Large intestine (tissue), 3 donors: ENCODE results near the gene ADGRB3. TPM values are rescaled to one million over a fixed set of nuclear protein-coding genes. Genes with fewer than 3 reads are reported as not detected.
"Not testable (repeated sequence)": the region's sequence is repeated elsewhere in the genome, so short reads cannot be mapped to it uniquely, and the experiment has no call there.

Experiments
- DNase-seq, 2 donors: peaks; one replicate each; pipeline versions ENCODE4 v3.0.0 to v3.0.0-alpha.2; 2013
- H3K27ac ChIP-seq: one replicate; pipeline ENCODE4 v1.5.1; 2013; ENCODE audit warnings: low read length
- H3K27me3 ChIP-seq: 2 replicates; pipeline ENCODE4 v1.6.1; 2013; ENCODE audit warnings: low read length; ENCODE audit not compliant: control insufficient read depth, insufficient read depth
- H3K36me3 ChIP-seq: 2 replicates; pipeline ENCODE4 v1.6.1; 2013; ENCODE audit warnings: low read length; ENCODE audit not compliant: control insufficient read depth, insufficient read depth
- H3K4me1 ChIP-seq: one replicate; pipeline ENCODE4 v1.6.1; 2013; ENCODE audit warnings: low read length; ENCODE audit not compliant: control insufficient read depth, insufficient read depth
- H3K4me3 ChIP-seq: one replicate; pipeline ENCODE4 v1.5.1; 2013; ENCODE audit warnings: low read length
- H3K9me3 ChIP-seq: one replicate; pipeline ENCODE4 v1.6.1; 2013; ENCODE audit warnings: mild to moderate bottlenecking, low read depth, low read length, moderate library complexity; ENCODE audit not compliant: control insufficient read depth
- WGBS: methylation state at CpG from one replicate; pipeline ENCODE4 v1.1.5; 2013; ENCODE audit warnings: low lambda C conversion rate; ENCODE audit not compliant: insufficient coverage; 5-methylcytosine and 5-hydroxymethylcytosine counted together
- polyA plus RNA-seq: library from polyadenylated mRNA; unstranded; fragments of 120-200 nt; gene quantifications from one replicate; pipeline ENCODE4 v1.2.1, GENCODE V29; 2013

Gene ADGRB3
- polyA plus RNA-seq, 1 donor = 8.3 TPM

DNA sequence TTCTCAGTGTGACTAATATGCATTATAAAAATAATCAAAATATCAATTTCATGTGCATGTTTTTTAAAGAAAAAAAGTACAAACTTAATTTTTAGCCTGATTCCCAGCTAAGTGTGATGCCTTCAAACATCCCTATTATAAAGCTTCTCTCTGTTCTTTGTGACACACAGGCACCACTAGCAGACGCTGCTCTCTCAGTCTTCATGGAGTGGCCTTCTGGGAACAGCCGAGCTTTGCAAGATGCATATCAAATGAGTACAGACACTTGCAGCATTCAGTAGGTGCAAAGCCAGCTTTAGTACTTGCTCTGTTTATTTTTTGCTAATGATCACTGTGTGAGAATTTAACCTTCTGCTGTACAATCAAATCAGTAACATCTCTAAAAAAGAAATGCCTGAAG lies 340.0 kb downstream of the ADGRB3 start:
- Histone ChIP-seq H3K4me1 (no peaks in the 10 kb centered on the region), H3K27me3 (no peaks in the 10 kb centered on the region), H3K27ac (no peak overlapping the region), H3K9me3 (no peaks in the 10 kb centered on the region), H3K36me3 (no peaks in the 10 kb centered on the region), H3K4me3 (no peak overlapping the region)
- DNase-seq = no peak
- no CpG with 5 or more reads among the region's 2 CpGs for WGBS

GRCh38 chr6:68975816-68976215 lies 340.7 kb downstream of the ADGRB3 start:
- no peaks in the 10 kb centered on the region for H3K4me1 ChIP-seq
- H3K9me3 ChIP-seq = no peaks in the 10 kb centered on the region
- H3K4me3 ChIP-seq = no peak overlapping the region
- H3K27me3 ChIP-seq = no peaks in the 10 kb centered on the region
- no peak overlapping the region for H3K27ac ChIP-seq
- H3K36me3 ChIP-seq = no peaks in the 10 kb centered on the region
- DNase-seq = no peak

GRCh38 chr6:68976260-68976659 lies 341.2 kb downstream of the ADGRB3 start:
- no CpG with 5 or more reads among the region's 4 CpGs for WGBS
- no peak for DNase-seq

DNA sequence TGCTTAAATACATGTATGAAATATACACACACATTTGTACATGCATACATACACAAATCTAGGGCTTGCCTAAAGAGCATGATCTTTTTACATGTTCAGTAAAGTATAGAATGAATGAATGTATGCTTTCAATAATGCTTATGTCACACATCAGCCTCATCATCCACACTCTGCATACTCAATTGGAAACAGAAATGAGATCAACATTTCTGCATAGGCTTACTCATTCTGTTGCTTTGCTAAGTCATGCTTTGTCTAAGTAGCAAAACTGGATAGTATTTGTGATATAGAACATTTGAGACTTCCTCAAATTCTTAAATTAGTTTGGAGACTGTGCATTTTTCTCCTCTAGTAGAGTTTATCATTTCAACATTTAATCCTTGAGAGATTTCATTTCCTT lies 343.3 kb downstream of the ADGRB3 start:
- no peaks in the 10 kb centered on the region for H3K4me1 ChIP-seq
- no peaks in the 10 kb centered on the region for H3K36me3 ChIP-seq
- no peak overlapping the region for H3K27ac ChIP-seq
- no peaks in the 10 kb centered on the region for H3K27me3 ChIP-seq
- DNase-seq = no peak
- H3K9me3 ChIP-seq = no peaks in the 10 kb centered on the region
- no peak overlapping the region for H3K4me3 ChIP-seq

More at GRCh38 chr6:68976260-68976659, 341.2 kb downstream of the ADGRB3 start:
- no peak overlapping the region for H3K4me3 ChIP-seq
- no peaks in the 10 kb centered on the region for H3K27me3 ChIP-seq
- no peaks in the 10 kb centered on the region for H3K9me3 ChIP-seq
- no peaks in the 10 kb centered on the region for H3K4me1 ChIP-seq
- no peak overlapping the region for H3K27ac ChIP-seq
- no peaks in the 10 kb centered on the region for H3K36me3 ChIP-seq

DNA sequence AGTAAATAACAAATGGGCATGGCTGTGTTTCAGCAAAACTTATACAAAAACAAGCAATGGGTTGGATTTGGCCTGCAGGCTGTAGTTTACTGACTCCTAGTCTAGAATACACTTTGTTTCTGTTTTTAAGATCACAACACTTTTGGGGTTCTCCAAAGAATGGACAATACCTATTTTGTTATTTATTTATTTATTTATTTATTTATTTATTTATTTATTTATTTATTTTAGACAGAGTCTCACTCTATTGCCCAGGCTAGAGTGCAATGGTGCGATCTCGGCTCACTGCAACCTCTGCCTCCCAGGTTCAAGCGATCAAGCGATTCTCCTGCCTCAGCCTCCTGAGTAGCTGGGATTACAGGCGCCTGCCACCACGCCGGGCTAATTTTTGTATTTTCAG lies 346.6 kb downstream of the ADGRB3 start:
- H3K27ac ChIP-seq, H3K4me1 ChIP-seq, DNase-seq, H3K9me3 ChIP-seq, H3K4me3 ChIP-seq, H3K36me3 ChIP-seq, H3K27me3 ChIP-seq: not testable (repeated sequence)
- WGBS = no CpG with 5 or more reads among the region's 7 CpGs

DNA sequence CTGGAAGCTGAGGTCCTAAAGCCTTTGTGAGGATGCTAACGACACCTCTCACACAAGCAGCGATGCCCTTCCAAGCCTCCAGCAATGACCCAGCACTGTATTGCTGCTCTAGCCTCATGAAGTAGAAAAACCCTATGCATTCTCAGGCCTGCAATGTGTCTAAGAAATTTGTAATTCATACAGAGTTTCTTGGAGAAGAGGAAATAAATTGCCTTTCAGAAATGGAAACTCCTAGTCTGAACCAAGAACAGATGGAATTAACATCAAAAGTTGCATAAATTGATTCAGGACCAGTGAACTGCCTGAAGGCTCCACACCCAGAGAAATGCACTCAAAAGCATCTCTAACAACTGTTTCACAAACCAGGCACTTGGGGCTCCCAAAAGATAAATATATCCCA lies 353.6 kb downstream of the ADGRB3 start:
- Histone ChIP-seq H3K4me3 (no peak overlapping the region), H3K4me1 (no peaks in the 10 kb centered on the region), H3K27ac (no peak overlapping the region), H3K36me3 (no peaks in the 10 kb centered on the region), H3K27me3 (no peaks in the 10 kb centered on the region), H3K9me3 (no peaks in the 10 kb centered on the region)
- DNase-seq = no peak
- WGBS = no CpG with 5 or more reads among the region's 2 CpGs

DNA sequence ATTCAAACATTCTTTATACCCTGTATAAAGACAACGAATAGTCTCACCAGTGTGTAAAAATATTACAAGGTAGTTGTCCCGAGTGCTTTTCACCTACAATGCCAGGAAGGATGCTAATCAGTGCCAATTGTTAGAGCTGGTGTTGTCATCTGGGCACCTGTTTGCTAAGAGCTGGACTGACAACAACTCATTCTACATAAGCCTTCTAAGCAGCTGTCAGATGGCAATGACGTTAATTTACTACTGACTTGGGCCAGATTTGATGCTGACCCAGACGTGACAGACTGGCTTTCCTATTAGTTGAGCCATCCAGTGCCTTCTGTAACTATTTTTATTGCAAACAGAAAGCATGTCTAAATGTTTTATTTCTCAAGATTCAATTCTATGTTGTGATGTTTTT lies 355.2 kb downstream of the ADGRB3 start:
- H3K9me3 ChIP-seq = no peaks in the 10 kb centered on the region
- no peaks in the 10 kb centered on the region for H3K36me3 ChIP-seq
- H3K4me1 ChIP-seq = no peaks in the 10 kb centered on the region
- no peaks in the 10 kb centered on the region for H3K27me3 ChIP-seq
- DNase-seq = no peak
- WGBS = no CpG with 5 or more reads among the region's 4 CpGs
- H3K27ac ChIP-seq = no peak overlapping the region
- no peak overlapping the region for H3K4me3 ChIP-seq

DNA sequence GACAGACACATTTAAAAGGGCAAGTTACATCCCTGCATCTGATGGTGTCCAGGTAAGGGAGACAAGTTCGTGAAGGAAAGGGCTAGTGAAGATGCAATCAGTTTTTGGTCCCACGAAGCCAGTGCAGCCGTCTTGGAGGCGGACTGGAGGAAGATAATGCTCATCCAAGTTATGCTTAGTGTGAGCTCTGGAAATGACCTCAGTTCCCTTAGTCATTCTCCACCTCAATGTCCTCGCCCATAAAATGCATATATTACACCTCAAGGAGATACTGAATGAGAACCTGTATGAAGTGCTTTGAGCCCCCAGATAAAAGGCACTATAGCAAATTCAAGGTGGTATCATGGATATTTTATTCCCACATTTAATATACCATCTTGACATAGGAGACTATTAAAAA lies 358.8 kb downstream of the ADGRB3 start:
- Histone ChIP-seq H3K4me3 (no peak overlapping the region), H3K4me1 (no peaks in the 10 kb centered on the region), H3K27me3 (no peaks in the 10 kb centered on the region), H3K27ac (no peak overlapping the region), H3K9me3 (no peaks in the 10 kb centered on the region), H3K36me3 (no peaks in the 10 kb centered on the region)
- no peak for DNase-seq
- no CpG with 5 or more reads among the region's 5 CpGs for WGBS

GRCh38 chr6:68994521-68994920 lies 359.4 kb downstream of the ADGRB3 start:
- H3K4me3 ChIP-seq = no peak overlapping the region
- 100% methylated on average over 1 of the region's 1 CpG for WGBS
- H3K4me1 ChIP-seq = no peaks in the 10 kb centered on the region
- DNase-seq = no peak
- H3K36me3 ChIP-seq = no peaks in the 10 kb centered on the region
- no peak overlapping the region for H3K27ac ChIP-seq
- no peaks in the 10 kb centered on the region for H3K9me3 ChIP-seq
- no peaks in the 10 kb centered on the region for H3K27me3 ChIP-seq

- WGBS = 92% methylated on average over 2 of the region's 5 CpGs
These were observed 370.1 kb downstream of the ADGRB3 start for GRCh38 chr6:69005199-69005598.

GRCh38 chr6:69007781-69008180 lies 372.7 kb downstream of the ADGRB3 start:
- 90% methylated on average over 2 of the region's 3 CpGs for WGBS

More at GRCh38 chr6:69005199-69005598, 370.1 kb downstream of the ADGRB3 start:
- Histone ChIP-seq H3K4me1 (no peaks in the 10 kb centered on the region), H3K27ac (no peak overlapping the region), H3K36me3 (no peaks in the 10 kb centered on the region), H3K9me3 (no peaks in the 10 kb centered on the region), H3K27me3 (no peaks in the 10 kb centered on the region), H3K4me3 (no peak overlapping the region)
- no peak for DNase-seq

More at GRCh38 chr6:69007781-69008180, 372.7 kb downstream of the ADGRB3 start:
- H3K4me1 ChIP-seq = no peaks in the 10 kb centered on the region
- DNase-seq = no peak
- H3K36me3 ChIP-seq = no peaks in the 10 kb centered on the region
- no peak overlapping the region for H3K27ac ChIP-seq
- H3K27me3 ChIP-seq = no peaks in the 10 kb centered on the region
- H3K9me3 ChIP-seq = no peaks in the 10 kb centered on the region
- no peak overlapping the region for H3K4me3 ChIP-seq
